HG02885 (cell line): Measurements from ENCODE around the gene RNASE1.
"Not testable (repeated sequence)": the region's sequence is repeated elsewhere in the genome, so short reads cannot be mapped to it uniquely, and the experiment has no call there.

ENCODE experiments used
- ATAC-seq: cut with Tn5 transposase; IDR thresholded peaks from one replicate; pipeline ENCODE4 v1.9.1; 2021; ENCODE audit warnings: mild to moderate bottlenecking; ENCODE audit not compliant: unreplicated experiment, poor library complexity

The RNASE1 gene

GRCh38 chr14:20802341-20803084, at the start of gene RNASE1:
Gene RNASE1 (minus strand): TSS chr14:20802844. CDS start chr14:20802068, 776 bp downstream.
- no peak for ATAC-seq

GRCh38 chr14:20848955-20849570, 46.4 kb upstream of the RNASE1 start:
- ATAC-seq, result no peak

DNA sequence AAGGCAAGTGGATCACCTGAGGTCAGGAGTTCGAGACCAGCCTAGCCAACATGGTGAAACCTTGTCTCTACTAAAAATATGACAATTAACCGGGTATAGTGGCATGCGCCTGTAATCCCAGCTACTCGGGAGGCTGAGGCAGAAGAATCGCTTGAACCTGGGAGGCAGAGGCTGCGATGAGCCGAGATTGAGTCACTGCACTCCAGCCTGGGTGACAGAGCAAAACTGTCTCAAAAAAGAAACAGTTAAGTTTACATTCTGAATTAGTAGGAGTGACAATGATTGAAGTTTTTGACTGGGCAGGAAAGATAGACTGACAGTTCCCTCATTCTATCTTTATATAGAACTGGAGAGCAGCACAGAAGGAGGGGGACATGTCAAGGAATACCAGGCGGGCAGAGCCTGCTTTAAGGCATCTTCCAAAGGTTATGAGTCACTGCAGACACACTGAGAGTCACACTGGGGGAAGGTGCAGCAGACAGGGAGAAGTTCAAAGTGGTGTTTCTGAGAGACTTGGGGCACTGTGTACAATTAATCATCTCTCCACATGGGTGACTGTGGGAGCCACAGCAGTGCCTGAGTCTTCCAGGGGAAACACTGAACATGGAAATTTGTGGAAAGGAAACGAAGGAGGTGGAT, 45.8 kb upstream of the RNASE1 start:
- no peak for ATAC-seq

- ATAC-seq, result no peak
Observed at GRCh38 chr14:20846560-20846959, 43.9 kb upstream of the RNASE1 start.

GRCh38 chr14:20841096-20841495, 38.5 kb upstream of the RNASE1 start:
- no peak for ATAC-seq

DNA sequence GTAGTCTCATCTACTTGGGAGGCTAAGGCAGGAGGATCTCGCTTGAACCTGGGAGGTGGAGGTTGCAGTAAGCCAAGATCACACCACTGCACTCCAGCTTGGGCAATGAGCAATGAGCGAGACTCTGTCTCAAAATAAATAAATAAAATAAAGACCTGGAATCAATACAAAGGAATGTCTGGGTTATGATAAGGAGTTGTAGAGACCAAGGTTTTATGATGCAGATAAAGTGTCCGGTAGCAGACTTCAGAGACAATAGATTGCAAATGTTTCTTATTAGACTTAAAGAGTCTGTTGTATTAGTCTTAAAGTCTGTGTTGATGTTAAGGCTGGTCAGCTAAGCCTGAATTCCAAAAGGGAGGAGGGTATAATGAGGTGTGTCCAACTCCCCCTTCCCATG, 35.2 kb upstream of the RNASE1 start:
- no peak for ATAC-seq

GRCh38 chr14:20836668-20837338, 34.2 kb upstream of the RNASE1 start:
- ATAC-seq, result no peak

- no peak for ATAC-seq
Observed at GRCh38 chr14:20834899-20835298, 32.3 kb upstream of the RNASE1 start.

DNA sequence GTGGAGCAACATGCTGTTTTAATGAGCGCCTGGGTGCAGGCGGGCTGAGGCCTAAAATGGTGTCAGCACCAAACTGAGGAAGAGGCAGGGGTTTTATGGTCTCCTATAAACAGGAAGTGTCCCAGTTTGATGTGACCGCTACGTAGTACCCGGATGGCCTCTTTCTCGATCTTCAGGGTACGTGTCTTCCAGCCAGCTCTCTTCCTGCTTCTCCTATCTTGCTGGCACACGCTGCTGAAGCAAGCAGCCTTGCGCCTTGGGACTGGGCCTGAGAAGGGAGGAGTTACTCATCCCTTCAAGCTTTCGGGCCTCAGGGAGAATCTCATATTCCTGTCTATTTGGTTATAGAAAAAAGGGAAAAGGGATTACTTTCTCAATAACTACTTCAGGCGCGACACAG, 28.2 kb upstream of the RNASE1 start:
- ATAC-seq, result no peak

DNA sequence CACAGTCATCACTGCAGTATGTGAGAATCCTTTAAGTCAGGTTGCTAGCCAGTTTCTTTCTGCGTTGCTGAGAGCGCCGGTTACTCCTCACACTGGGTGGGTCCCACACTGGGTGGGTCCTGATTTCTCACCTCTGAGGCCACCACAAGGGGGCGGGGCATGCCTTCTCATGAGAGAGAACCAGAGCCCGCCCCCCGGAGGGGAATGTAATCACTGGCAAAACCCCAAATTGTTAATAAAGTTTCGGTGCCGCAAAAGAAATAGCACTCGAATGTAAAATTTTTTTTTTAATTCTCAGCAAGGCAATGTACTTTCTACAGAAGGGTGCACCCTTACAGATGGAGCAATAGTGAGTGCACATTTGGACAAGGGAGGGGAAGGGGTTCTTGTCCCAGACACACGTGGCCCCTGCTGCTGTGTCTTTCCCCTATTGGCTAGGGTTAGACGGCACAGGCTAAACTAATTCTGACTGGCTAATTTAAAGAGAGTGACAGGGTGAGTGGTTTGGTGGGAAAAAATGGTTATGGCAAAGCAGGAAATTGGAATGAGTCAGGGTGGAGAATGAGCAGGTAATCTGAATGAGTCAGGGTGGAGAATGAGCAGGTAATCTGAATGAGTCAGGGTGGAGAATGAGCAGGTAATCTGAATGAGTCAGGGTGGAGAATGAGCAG, 25.5 kb upstream of the RNASE1 start:
- not testable (repeated sequence) for ATAC-seq

GRCh38 chr14:20827326-20827725, 24.7 kb upstream of the RNASE1 start:
- ATAC-seq, result no peak

DNA sequence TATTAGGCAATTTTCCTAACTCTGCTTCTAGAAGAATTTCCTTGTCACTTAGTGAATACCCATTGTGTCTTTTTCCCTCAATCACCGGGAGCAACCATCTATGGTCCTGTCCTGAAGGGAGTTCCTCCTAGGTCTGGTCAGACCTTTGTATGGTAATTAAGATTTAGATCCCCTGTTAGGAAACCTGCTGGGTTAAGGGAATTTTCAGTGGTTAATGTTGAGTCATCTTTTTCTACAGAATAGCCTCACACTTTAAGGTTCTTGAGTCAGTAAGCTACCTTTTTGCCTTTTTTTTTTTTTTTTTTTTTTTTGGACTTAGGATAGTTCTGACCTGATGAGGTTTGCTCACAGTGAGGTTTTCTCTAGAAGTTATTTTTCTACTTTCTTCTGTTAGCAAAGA, 24.0 kb upstream of the RNASE1 start:
- not testable (repeated sequence) for ATAC-seq

- no peak for ATAC-seq
Observed at GRCh38 chr14:20823859-20824258, 21.2 kb upstream of the RNASE1 start.

DNA sequence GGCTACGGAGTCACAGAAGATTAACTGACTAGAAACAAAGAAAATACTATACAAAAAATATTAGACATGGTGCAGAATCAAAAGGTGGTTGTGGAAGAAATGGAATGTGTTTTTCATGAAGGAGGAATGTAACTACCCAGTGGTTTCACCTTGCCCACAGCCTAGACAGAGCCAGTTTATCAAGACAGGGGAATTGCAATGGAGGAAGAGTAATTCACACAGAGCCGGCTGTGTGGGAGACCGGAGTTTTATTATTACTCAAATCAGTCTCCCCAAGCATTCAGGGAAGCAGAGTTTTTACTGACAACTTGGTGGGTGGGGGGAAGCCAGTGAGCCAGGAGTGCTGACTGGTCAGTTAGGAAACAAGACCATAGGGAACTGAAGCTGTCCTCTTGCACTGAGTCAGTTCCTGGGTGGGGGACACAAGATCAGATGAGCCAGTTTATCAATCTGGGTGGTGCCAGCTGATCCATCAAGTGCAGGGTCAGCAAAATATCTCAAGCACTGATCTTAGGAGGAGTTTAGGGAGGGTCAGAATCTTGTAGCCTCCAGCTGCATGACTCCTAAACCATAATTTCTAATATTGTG, 19.0 kb upstream of the RNASE1 start:
- not testable (repeated sequence) for ATAC-seq

- no peak for ATAC-seq
Observed at GRCh38 chr14:20820063-20820904, 17.6 kb upstream of the RNASE1 start.

GRCh38 chr14:20818861-20819260, 16.2 kb upstream of the RNASE1 start:
- ATAC-seq, result no peak

DNA sequence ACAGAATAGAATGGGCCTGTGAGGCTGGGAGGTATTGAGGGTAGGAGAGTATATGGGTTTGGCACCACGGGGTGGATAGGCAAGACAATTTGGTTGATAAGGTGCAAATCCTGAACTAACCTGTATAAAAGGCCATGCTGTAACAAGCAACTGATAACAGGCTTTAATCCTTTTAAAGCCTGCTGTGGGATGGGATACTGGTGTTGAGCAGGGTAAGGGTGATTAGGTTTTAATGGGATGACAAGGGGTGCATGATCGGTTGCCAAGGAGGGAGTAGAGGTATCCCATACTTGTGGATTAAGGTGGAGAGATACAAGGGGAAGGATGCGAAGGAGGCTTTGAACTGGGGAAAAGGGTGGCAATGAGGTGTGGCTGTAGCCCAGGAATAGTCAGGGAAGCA, 13.3 kb upstream of the RNASE1 start:
- ATAC-seq, result not testable (repeated sequence)

GRCh38 chr14:20811986-20812975, 9.6 kb upstream of the RNASE1 start:
- ATAC-seq, result no peak
